Uterus (tissue), 2 donors: ENCODE measurements around the gene NIPBL.

Experiments used
- CTCF ChIP-seq, 4 experiments: fragments of 200-600 bp in 2 of 4; fragments of 450-650 bp in 2 of 4; sonication (generic) in 2 of 4; IDR thresholded peaks; one replicate each; pipeline ENCODE4 v1.5.1; 2016 to 2019; ENCODE audit warnings: antibody characterized with exemption in 4 of 4, mild to moderate bottlenecking in 2 of 4, moderate library complexity in 1 of 4
- POLR2A ChIP-seq, 2 donors: fragments of 450-650 bp; IDR thresholded peaks; one replicate each; pipeline ENCODE4 v1.6.1; 2016; ENCODE audit warnings: antibody characterized with exemption in 2 of 2, mild to moderate bottlenecking in 1 of 2, moderate library complexity in 1 of 2

GRCh38 chr5:36880761-36881160, 4.2 kb downstream of the NIPBL start:
- TF ChIP-seq CTCF (IDR thresholded peaks at IDR 0.05) (no peak), POLR2A (IDR thresholded peaks at IDR 0.05) (no peak)
